ENCODE data around the gene SULT4A1.

- TF ChIP-seq CTCF (conservative IDR thresholded peaks at IDR 0.05; ENCODE audit: low read depth, low read length): no peak
- TF ChIP-seq CEBPB (IDR thresholded peaks at IDR 0.05; ENCODE audit: low read depth, low read length): no peak
- no peak for TF ChIP-seq RCOR1 (IDR thresholded peaks at IDR 0.05; ENCODE audit: insufficient replicate concordance, low read length)
- no peak for TF ChIP-seq POLR2A (IDR thresholded peaks at IDR 0.05; ENCODE audit: low read depth, low read length)
- no peak for TF ChIP-seq SMC3 (IDR thresholded peaks at IDR 0.05; ENCODE audit: low read depth, low read length)
- TF ChIP-seq ELK1 (IDR thresholded peaks at IDR 0.05; ENCODE audit: borderline replicate concordance, low read depth, low read length): no peak
- TF ChIP-seq MXI1 (IDR thresholded peaks at IDR 0.05; ENCODE audit: borderline replicate concordance, low read depth, low read length): no peak
- no peak for TF ChIP-seq FOS (IDR thresholded peaks at IDR 0.05; ENCODE audit: low read depth, low read length)
- TF ChIP-seq RAD21 (IDR thresholded peaks at IDR 0.05; ENCODE audit: low read length): no peak
These were observed 9.6 kb downstream of the SULT4A1 start for GRCh38 chr22:43852573-43853327.
